Measurements from ENCODE around the gene KCNQ5. TPM values are rescaled to one million over a fixed set of nuclear protein-coding genes. Genes with fewer than 3 reads are reported as not detected.

The KCNQ5 gene
- total and polyA plus RNA-seq, 10 of the 15 experiments (the other 5 are each of a cell fraction or from before 2014, with no cell fraction given), result 0.60 to 16.2 (median 3.2) TPM

GRCh38 chr6:73042892-73043291, 421.0 kb downstream of the KCNQ5 start (continued):
- no peak for TF ChIP-seq CBFB (IDR thresholded peaks at IDR 0.05; ENCODE audit: low read depth)
- no peak for TF ChIP-seq ZNF274 (IDR thresholded peaks at IDR 0.05; ENCODE audit: insufficient read depth, insufficient read length)
- TF ChIP-seq E2F4 (IDR thresholded peaks at IDR 0.05; ENCODE audit: low read depth, low read length), result no peak
- TF ChIP-seq SKIL (IDR thresholded peaks at IDR 0.05; ENCODE audit: low read depth, poor library complexity, severe bottlenecking), result no peak
- TF ChIP-seq TCF3 (IDR thresholded peaks at IDR 0.05; ENCODE audit: borderline replicate concordance, insufficient read depth, low read depth, low read length), result no peak

- ChIA-PET POLR2A (interaction anchor here (0.6 kb wide), 1 partner anchor 9 kb away, joined by 4 read pairs; no protein-coding TSS in a partner anchor), SMC1A (ENCODE audit: uncharacterized antibody, unreplicated experiment) (interaction anchor here (1.2 to 1.4 kb wide), 2 partner anchors 9 to 13 kb away, joined by 3 to 4 read pairs; no protein-coding TSS in a partner anchor), CTCF (no interaction called here), RAD21 (ENCODE audit: unreplicated experiment) (no interaction called here)
- H3K4me3 ChIP-seq, result no peak overlapping the region
- ATAC-seq (no peak), FAIRE-seq (no peak), DNase-seq (ENCODE audit: low read depth, low spot score) (no peak)
- no peaks in the 10 kb centered on the region for H3K4me1 ChIP-seq (ENCODE audit: control insufficient read depth, insufficient read depth, low read length)
- no peaks in the 10 kb centered on the region for H3K9me3 ChIP-seq (replicated peaks; ENCODE audit: control insufficient read depth, insufficient read depth, low read length)
- H4K20me1 ChIP-seq (ENCODE audit: control insufficient read depth, insufficient read depth), result no peaks in the 10 kb centered on the region
- no peak overlapping the region for H2AFZ ChIP-seq (ENCODE audit: control insufficient read depth, low read depth, low read length)
- intact Hi-C loops (cut with micrococcal nuclease; ENCODE audit: unreplicated experiment), result no loop called here
- H3K27ac ChIP-seq (ENCODE audit: control insufficient read depth, insufficient read depth), result no peak overlapping the region
- H3K4me2 ChIP-seq (ENCODE audit: control insufficient read depth, insufficient read depth), result no peak overlapping the region
- H3K9ac ChIP-seq (ENCODE audit: control insufficient read depth, insufficient read depth, low read length), result no peak overlapping the region
- WGBS (ENCODE audit: insufficient coverage, insufficient replicate concordance, low lambda C conversion rate, missing lambda C conversion rate), result 84% methylated on average over 1 of the region's 1 CpG
- BruUV-seq (replicated peaks), result no TSS peak
- no peaks in the 10 kb centered on the region; a peak in 1 of 4 replicates for H3K36me3 ChIP-seq (ENCODE audit: control insufficient read depth in 2 of 2, insufficient read depth in 2 of 2, low read length in 1 of 2)
- in situ Hi-C loops (cut with MboI), result no loop called here
- H3K79me2 ChIP-seq (ENCODE audit: control insufficient read depth, insufficient read depth, low read length), result no peaks in the 10 kb centered on the region
- TF ChIP-seq BCL3 (IDR thresholded peaks at IDR 0.05; ENCODE audit: borderline replicate concordance, insufficient read depth, low read depth, low read length, poor library complexity, severe bottlenecking), result no peak
- no peak for TF ChIP-seq CHD1 (IDR thresholded peaks at IDR 0.05; ENCODE audit: low read depth, low read length)
- no peak for TF ChIP-seq HCFC1 (IDR thresholded peaks at IDR 0.05; ENCODE audit: low read length)
- no peak for TF ChIP-seq BCLAF1 (IDR thresholded peaks at IDR 0.05)
- no peak for TF ChIP-seq NR2C1 (IDR thresholded peaks at IDR 0.05)
- TF ChIP-seq SREBF1 (IDR thresholded peaks at IDR 0.05; ENCODE audit: low read length), result no peak
- TF ChIP-seq BRCA1 (IDR thresholded peaks at IDR 0.05; ENCODE audit: low read depth, low read length), result no peak
- no peak for TF ChIP-seq LARP7 (IDR thresholded peaks at IDR 0.05)
- H3K27me3 ChIP-seq (replicated peaks in 1 of 2; ENCODE audit: control insufficient read depth in 2 of 2, insufficient read depth in 2 of 2, low read length in 1 of 2), result no peaks in the 10 kb centered on the region
These were observed 421.6 kb downstream of the KCNQ5 start for GRCh38 chr6:73043446-73043845.

Data from GM12878 (cell line).